Hematopoietic multipotent progenitor cell treated with erythropoietin and hydrocortisone succinate and interleukin-3 and kit ligand, for 17 days (in vitro differentiated cells): ENCODE results near the gene N4BP2L2.

ENCODE experiments used
- DNase-seq: peaks from one replicate; pipeline ENCODE4 v3.0.0-alpha.2; 2015; ENCODE audit warnings: low spot score

The N4BP2L2 gene

DNA sequence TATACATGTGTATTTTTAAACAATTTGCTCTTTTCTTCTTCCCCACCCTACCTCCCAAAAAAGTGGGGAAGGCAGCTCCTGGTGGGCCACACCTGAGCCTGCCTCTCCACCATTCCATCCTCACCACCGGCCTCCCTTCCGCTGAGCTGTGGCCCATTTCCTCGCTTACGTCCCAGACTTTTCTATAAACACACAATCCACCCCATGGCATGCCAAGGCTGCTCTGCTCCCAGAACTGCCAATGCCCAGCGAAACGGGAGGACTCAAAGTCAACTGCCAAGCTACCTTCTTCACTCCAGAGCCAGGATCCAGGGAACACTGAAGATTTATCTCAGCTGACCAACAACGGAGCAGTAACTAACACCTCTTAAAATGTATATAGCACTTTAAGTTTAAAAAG lies 113.4 kb downstream of the N4BP2L2 start:
- no peak for DNase-seq

GRCh38 chr13:32423592-32423991 lies 115.0 kb downstream of the N4BP2L2 start:
- no peak for DNase-seq

GRCh38 chr13:32419862-32420261 lies 118.7 kb downstream of the N4BP2L2 start:
- DNase-seq: no peak

GRCh38 chr13:32417995-32418394 lies 120.6 kb downstream of the N4BP2L2 start:
- no peak for DNase-seq

GRCh38 chr13:32415019-32415418 lies 123.6 kb downstream of the N4BP2L2 start:
- DNase-seq: no peak

DNA sequence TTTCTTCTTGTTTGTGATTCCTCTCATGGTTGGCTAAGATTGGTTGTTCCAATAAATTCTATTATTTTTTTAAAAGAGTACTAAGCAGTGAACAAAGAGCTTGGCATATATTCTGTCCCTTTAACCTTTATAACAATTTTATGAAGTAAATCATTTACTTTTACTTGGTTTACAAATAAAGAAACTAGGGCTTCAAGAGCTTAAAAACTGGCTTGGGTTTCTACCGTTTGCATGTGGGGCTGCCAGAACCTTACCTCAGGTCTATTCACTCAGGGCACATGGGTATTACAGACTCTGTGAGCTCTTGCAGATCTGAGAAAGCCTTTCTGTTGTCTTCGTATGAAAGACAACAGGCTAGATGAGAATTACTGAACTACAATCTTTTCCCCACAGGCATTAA lies 124.0 kb downstream of the N4BP2L2 start:
- DNase-seq: no peak

- DNase-seq: no peak
Measured at GRCh38 chr13:32413284-32413683, 125.3 kb downstream of the N4BP2L2 start.

DNA sequence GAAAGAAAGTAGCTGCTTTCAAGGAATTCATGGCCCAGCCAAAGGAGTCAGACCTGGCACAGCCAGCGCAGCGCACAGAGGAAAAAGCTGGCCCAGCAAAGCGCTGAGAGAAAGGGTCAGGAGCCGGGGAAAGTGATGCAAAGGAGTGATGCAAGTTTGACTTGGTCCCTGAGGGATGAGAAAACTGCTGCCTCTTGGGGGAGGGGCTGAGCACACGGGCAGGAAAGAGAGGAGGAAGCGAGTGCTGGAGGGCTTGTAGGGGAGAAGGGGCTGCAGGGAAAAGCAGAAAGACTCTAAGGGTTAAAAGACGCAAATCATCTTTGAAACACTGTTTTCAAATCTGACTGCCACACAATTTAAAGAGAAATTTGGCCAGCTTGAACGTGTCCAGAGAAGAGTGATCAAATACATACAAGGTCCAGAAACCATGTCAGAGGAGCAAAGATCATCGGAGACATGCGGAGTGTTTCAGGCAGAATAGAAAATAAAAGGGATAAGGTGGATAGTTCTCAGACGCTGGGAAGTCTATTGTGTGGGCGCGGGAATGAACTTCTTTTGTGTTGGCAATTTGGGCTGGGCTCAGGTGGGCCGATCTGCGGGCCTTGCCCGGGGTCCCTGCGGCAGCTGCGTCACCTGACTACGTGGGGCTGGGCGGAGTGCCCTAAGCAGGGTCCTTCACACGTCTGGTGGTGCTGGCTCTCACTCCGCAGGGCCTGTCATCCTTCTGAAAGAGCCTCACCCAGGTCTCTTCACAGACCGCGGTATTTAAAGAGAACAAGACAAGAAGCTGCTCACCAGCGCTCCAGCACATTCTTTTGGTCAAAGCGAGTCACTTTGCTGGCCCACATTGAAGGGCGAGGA lies 128.8 kb downstream of the N4BP2L2 start:
- DNase-seq: no peak

DNA sequence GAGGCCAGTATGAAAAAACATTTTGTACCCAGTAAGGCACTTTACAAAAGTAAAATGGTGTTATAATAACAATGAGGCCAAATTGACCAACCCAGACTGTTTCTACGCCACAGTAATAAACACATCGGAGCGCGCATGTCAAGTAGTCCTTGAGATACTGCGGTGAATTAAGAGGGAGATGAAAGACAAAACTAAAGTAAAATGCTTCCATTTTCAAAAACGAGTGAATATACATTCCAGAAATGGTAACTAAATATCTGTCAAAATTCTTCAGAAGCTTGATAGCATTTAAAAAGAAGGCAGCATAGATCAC lies 129.6 kb downstream of the N4BP2L2 start:
- no peak for DNase-seq

DNA sequence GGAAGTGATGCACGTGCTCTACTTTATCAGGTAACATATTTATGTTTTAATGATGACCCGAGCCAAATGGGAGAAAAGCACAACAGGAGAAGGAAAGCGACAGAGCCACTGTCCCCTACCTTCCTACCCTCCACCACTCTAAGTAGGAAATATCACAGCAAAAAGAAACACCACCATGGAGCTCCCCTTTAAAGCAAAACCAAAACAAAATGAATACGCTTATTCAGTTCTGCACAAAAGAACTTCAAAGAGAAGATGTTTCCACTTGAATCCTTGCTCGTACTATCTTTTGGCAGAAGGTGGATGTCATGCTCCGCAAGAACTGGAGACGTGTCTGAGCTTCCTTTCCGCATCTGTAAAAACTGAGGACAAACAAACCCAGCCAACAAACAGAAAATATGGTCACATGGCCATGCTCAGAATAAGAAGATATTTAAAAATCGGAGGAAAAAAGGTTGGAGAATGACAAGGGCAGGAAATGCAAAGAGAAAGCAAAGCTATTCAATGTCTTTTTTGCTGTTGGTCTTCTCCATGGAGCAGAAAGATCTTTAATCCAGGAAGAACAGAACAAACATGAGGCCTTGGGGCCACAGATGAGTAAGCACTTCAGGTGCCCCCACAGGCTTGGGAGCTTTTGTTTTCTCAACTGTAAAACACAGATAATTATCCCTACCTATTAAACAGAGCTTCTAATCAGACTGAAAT lies 130.1 kb downstream of the N4BP2L2 start:
- no peak for DNase-seq

- DNase-seq: no peak
Measured at GRCh38 chr13:32407854-32408253, 130.7 kb downstream of the N4BP2L2 start.

DNA sequence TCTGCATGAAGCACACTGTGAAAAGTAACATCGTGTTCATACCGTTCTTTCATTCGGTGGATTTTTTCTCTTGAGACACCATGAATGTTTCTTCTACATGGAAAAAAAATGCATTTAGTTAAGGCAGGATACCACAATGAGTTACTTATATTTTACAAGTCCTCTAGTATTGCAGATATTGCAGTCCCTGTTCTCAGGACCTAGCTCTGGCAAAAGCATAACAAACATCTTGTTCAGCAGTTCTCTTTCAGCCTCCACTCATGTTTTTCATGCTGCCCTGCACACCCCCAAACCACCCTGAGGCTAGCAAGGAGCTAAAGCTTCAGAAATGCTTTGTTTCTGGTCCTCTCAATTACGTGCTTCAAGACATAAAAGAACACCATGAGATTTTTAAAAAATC lies 135.5 kb downstream of the N4BP2L2 start:
- DNase-seq: no peak

DNA sequence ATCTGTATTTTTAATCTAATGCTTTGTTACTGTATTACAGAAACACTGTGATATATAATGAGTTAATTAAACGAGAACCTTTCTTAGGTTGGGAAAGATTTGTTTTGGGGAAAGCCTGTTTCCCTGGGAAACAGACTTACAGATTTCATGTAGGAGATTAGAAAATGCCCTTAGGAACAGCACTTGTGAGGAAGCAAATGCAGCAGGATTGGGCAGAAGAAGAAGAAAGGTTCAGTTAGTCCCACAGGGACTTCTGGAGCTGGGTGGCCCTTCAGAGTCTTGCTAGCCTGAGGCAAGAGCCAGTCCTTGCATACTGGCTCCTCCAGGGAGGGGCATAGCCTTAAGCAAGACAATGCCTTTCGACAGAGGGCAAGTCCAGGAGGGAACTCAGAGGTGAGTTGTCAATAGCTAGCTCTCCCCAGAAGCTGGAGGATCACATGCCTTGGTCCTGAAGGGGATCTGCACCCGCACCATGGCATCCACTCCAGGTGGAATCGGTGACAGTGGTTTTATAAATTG lies 147.4 kb downstream of the N4BP2L2 start:
- no peak for DNase-seq

DNA sequence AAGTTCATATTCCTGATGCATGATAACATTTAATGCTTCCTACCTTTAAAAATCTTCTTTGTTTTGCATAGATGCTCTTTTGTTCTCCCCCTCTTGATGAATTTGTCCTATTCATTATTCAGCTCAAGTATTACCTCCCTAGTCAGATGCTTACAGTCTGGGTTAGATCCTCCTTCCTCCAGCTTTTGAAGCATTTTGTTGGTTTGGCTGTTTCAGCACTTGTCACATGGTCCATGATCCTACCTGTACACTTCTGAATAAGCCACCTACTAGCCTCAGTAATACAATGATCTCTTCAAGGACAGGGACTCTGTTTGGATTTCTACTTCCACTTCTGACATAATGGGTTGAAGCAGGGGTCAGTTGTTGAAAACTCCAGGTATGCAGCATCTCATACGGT lies 148.1 kb downstream of the N4BP2L2 start:
- no peak for DNase-seq

GRCh38 chr13:32390048-32390447 lies 148.5 kb downstream of the N4BP2L2 start:
- DNase-seq: no peak

DNA sequence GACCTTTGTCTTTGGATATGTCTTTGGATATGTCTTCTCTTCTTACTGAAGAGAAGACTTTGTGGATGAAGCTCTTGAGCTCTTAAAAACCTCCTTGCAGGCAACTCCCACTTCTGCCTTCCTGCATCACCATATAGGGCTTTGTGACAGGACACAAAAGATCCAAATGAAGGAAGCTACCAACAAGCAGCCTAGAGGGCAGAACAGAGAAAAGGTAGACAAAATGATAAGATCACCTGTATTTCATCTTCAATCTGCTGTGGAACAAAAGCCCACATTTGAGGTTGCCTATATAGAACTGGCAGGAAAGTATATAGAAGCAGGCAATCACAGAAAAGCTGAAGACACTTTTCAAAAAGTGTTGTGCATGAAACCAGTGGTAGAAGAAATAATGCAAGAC lies 153.2 kb downstream of the N4BP2L2 start:
- no peak for DNase-seq

GRCh38 chr13:32384702-32385101 lies 153.9 kb downstream of the N4BP2L2 start:
- DNase-seq: no peak

DNA sequence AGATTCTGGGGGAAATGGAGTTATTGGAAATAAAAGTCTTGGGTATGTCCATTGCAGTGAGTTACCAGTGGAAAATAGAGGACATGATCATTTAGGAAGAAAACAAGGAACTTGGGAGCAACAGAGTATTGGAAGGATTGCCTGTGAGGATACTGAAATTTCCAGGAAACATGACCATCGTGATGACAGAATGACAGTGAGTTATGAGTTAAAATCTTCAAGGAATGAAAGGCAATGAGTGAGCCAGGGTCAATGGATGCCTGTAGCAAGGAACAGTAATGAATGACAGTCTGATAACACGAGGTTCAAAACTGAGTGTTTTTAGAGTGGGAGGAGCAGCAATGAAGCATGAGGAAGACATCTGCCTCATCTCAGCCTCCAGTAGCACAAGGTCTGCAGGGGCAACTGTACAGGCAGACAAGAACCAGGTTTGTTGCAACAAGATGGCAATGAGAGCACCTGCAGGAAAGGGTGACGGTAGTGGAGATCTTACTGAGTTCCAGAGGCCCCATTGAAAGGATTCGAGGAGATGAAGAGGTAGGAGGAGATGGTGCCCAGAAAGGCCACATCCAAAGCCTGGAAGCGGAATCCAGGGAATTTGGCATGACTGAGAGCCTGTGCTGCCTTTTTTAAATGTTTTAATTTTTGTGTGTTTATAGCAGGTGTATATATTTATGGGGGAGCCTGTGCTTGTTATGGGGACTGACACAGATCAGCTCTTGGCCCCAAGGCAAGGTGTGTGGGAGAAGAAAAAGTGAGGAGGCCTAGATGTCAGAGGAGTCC lies 154.6 kb downstream of the N4BP2L2 start:
- no peak for DNase-seq
